GM18511 (cell line): ENCODE results near the gene SC5D.
A peak's percentile ranks its signal among the peaks of the same experiment; 100 is the strongest.

ENCODE experiments used
- ATAC-seq: cut with Tn5 transposase; IDR thresholded peaks from one replicate; pipeline ENCODE4 v1.9.1; 2021; ENCODE audit warnings: mild to moderate bottlenecking, moderate library complexity; ENCODE audit not compliant: unreplicated experiment

Gene SC5D

DNA sequence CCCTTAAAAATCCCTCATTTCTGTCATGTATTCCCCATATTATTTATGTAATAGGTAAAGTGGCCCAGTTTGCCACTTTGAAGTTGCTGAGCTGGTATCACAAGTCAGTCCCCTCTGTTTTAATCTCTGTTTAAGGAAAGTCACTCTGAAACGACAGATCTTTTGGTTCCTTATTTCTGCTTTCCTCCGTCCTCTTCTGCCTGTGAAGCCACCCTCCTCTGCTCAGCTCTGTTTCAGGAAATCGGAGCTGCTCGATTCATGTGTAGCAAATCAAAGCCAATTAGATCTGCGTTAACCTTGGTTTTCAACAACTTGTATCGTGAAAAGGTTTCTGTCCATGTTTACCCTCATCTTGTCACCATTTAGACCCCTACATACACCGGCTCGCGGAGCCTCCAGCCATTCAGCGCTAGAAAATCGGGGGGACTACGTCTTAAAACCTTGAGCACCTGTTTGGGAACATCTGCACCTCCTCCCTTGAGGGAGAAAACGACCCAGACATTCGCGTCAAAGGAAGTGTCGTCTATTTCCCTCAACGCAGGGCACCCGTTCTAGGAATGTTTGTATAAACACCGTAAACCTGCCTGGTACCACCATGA lies 576 bp upstream of the SC5D start:
- ATAC-seq: peak; percentile 39

GRCh38 chr11:121293288-121293594 lies 670 bp downstream of the SC5D start:
- ATAC-seq: no peak

GRCh38 chr11:121295246-121296029 lies 2.9 kb downstream of the SC5D start:
- ATAC-seq: no peak

DNA sequence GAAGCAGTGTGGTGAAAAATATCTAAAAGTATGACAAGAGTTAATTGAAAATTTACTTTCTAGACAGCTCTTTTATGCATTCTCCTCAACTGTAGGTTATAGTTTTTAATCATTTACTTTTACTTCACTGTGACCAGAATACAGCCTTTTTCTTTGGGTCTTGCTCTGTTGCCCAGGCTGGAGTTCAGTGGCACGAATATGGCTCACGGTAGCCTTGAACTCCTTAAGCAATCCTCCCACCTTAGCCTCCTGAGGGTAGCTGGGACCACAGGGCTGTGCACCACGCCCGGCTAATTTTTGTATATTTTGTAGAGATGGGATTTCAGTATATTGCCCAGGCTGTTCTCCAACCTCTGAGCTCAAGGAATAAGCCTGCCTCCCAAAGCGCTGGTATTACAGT lies 5.3 kb downstream of the SC5D start:
- no peak for ATAC-seq

- ATAC-seq: no peak
Observed at GRCh38 chr11:121298774-121299173, 6.2 kb downstream of the SC5D start.

- ATAC-seq: no peak
Observed at GRCh38 chr11:121299417-121299816, 6.8 kb downstream of the SC5D start.

DNA sequence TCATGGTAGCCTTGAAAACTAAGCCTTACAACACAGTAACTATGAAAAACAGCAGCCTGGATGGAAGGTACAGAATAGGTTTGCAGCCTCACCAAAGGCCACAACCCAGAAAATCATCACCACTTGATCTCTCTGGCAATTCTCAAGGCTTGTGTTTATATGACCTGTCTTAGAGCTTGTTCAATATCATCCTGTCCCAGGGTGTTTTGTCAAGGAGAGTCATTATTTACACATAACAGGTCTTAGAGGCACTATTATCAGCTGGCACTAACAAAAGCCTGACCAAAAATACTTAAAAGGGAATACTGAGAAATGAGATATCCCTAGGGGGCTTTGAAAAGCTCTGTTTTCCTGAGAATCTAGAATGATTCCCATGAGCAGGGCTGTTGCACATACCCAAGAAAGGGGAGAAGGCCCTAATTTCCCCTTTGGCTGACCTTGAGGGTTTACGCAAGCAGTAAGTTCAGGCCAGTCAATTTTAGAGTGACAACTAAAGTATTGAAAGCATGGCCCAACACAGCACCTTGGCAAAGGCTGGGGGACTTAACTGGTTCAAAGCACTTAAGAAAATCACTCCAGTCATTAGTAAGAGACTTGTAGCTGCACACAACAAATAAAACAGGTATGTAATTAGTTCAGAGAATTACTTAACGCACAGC lies 7.9 kb downstream of the SC5D start:
- no peak for ATAC-seq

- ATAC-seq: no peak
Observed at GRCh38 chr11:121300972-121301699, 8.6 kb downstream of the SC5D start.

DNA sequence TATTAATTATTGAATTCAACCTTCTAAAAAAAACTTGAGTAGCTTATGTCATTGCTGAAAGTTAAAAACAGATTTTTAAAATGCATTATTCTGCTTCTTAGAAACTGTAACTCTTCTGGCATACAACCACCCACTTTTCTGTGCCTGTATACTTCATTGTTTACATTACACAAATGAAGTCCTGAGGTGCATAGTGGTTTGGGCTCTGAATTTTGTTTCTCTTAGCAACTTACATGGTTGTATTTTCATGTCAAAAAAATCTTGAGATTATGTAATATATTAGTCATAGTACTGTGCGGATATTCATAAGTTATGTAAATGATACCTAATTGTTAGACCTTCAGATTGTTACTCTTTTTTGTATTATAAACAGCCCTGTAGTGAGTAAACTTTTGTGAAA lies 12.2 kb downstream of the SC5D start:
- no peak for ATAC-seq

DNA sequence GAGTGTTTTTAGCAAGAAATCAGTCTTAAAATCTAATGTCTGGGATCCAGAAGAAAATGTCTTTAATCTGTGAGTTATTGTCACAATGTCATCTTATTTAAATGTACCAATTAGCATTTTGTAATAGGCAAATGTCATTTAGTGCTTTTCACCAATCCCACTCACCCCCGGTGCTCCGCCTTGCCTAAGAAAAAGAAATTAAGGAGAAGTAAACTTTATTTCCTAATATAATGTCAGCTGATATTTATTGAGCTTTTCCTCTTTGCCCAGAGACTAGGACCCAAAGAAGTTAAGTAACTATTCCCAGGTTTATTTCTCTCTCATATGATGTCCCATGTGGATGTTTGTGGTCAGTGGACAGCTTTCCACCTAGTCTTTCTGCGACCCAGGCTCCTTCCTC lies 16.2 kb downstream of the SC5D start:
- no peak for ATAC-seq

DNA sequence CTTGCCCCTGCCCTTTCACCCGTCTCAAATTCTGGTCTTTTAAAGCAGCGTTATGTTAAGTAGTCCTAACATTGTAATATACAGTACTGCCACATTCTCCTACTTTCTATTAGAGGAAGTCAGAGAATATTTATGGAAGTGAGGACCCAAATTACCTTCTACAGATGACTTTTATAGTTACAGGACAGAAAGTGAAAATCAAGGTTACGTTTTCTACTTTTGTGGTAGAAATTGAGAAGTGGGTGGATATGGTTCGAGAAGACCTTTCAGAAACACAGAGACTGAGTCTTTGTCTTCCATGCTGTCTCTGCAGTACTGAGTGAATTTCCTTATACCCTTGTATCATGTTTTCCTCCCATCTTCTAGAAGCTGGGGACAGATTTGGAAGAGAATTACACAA lies 17.1 kb downstream of the SC5D start:
- ATAC-seq: peak; percentile 92

DNA sequence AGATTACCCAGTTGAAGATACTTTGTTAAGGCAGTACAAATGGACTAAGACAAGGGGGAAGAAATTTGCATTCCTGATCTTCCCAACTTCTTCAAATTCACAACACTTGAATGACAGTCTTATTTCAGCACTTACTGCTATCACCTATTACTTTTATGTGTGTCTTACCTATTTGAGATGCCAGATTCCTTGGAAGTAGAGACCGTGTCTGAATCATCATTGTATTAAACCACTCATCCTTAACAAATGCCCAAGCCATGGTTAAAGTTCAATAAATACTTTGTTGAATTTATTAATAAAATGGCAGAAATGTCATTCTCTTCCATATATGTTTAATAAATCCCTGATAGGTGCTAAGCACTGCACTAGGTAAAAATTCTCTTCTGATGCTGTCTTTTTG lies 18.3 kb downstream of the SC5D start:
- no peak for ATAC-seq

DNA sequence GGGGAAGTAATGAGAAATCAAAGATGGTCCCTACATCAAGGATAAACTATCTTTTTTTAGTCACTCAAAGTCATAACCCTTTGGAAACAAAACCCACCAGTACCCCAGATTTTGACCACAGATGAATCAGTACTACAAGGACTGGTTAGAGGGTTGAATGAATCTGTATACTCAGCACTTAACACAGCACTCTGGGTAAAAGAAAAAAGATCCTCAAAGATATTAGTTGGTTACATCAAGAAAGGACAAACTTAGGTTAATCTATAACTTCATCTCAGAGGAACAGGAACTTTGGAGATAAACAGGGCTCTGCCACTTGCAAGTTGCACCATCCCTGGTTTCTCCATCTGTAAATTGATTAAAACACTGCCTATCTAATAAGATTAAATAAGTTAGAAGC lies 18.8 kb downstream of the SC5D start:
- ATAC-seq: no peak

DNA sequence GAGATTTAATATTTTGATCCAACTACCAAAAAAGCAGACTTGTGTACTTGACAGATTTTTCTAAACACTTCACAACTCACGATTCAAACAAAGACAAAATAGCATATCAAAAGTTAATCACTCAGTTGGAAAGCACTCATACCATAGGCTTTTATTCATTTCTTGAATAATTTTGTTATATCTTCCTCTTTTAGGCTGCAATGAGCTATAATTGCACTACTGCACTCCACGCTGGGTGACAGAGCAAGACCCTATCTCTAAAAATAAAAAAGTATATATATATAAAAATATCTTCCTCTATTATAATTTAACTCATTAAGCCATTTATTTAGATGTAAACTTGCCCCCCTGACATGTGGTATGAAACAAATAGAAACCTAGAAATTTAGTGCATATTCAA lies 19.9 kb downstream of the SC5D start:
- ATAC-seq: no peak

GRCh38 chr11:121318848-121319834 lies 26.6 kb downstream of the SC5D start:
- ATAC-seq: peak; percentile 59

GRCh38 chr11:121321614-121322243 lies 29.2 kb downstream of the SC5D start:
- ATAC-seq: peak; percentile 73

- ATAC-seq: no peak
Observed at GRCh38 chr11:121323046-121323607, 30.6 kb downstream of the SC5D start.

- ATAC-seq: no peak
Observed at GRCh38 chr11:121326230-121326629, 33.7 kb downstream of the SC5D start.

DNA sequence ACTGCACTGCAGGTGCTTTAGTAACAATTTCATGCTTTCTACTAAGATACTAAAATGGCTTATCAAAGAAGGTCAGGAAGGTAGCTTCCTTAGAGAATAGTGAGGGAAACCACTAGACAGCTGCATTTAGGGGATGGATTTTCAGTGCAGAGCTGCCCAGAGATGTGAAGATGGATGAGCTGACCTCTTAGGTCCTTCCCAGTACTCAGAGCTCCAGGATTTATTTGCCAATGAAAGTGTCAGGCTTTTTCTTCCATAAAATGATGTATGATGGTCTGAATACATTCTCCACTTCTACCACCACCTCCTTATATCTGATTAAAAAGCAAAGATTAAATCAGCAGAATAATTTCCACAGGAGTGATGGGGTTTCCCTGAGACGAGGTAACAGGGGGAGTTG lies 35.0 kb downstream of the SC5D start:
- no peak for ATAC-seq
